H9 (cell line): ENCODE data around the gene CD81. TPM values are rescaled to one million over a fixed set of nuclear protein-coding genes. Genes with fewer than 3 reads are reported as not detected.
A peak's percentile ranks its signal among the peaks of the same experiment; 100 is the strongest.

Source experiments
- DNase-seq: peaks from one replicate; pipeline ENCODE4 v3.0.0-alpha.2; 2017
- H2AFZ ChIP-seq: one replicate; pipeline ENCODE4 v1.6.1; 2013; ENCODE audit warnings: mild to moderate bottlenecking, low read length, control low read depth, moderate library complexity
- H2AK5ac ChIP-seq: 2 replicates; pipeline ENCODE4 v1.6.1; 2013; ENCODE audit warnings: low read length, control low read depth, mixed read lengths; ENCODE audit not compliant: insufficient read length
- H2BK120ac ChIP-seq: one replicate; pipeline ENCODE4 v1.6.1; 2013; ENCODE audit warnings: low read depth, mild to moderate bottlenecking, low read length, control low read depth, inconsistent platforms; ENCODE audit not compliant: poor library complexity, severe bottlenecking
- H2BK12ac ChIP-seq: 2 replicates; pipeline ENCODE4 v1.6.1; 2013; ENCODE audit warnings: low read length, control low read depth, mixed read lengths, low read depth; ENCODE audit not compliant: insufficient read length
- H2BK15ac ChIP-seq: 2 replicates; pipeline ENCODE4 v1.6.1; 2013; ENCODE audit warnings: low read depth, low read length, control low read depth
- H2BK20ac ChIP-seq: one replicate; pipeline ENCODE4 v1.6.1; 2013; ENCODE audit warnings: low read depth, mild to moderate bottlenecking, low read length, control low read depth, inconsistent platforms; ENCODE audit not compliant: poor library complexity, severe bottlenecking
- H2BK5ac ChIP-seq: 2 replicates; pipeline ENCODE4 v1.6.1; 2013; ENCODE audit warnings: low read length, control low read depth, mixed read lengths; ENCODE audit not compliant: insufficient read length
- H3K14ac ChIP-seq: 2 replicates; pipeline ENCODE4 v1.6.1; 2013; ENCODE audit warnings: low read length, control low read depth; ENCODE audit not compliant: insufficient read depth
- H3K18ac ChIP-seq: 2 replicates; pipeline ENCODE4 v1.6.1; 2013; ENCODE audit warnings: low read depth, mild to moderate bottlenecking, mixed read lengths, low read length, control low read depth; ENCODE audit not compliant: insufficient read length
- H3K23ac ChIP-seq: 2 replicates; pipeline ENCODE4 v1.6.1; 2013; ENCODE audit warnings: low read length, control low read depth, mixed read lengths, low read depth; ENCODE audit not compliant: insufficient read length
- H3K23me2 ChIP-seq: 2 replicates; pipeline ENCODE4 v1.6.1; 2013; ENCODE audit warnings: low read depth, mild to moderate bottlenecking, mixed read lengths, low read length, control low read depth; ENCODE audit not compliant: insufficient read length, poor library complexity, severe bottlenecking
- H3K27ac ChIP-seq: 2 replicates; pipeline ENCODE4 v1.5.1; 2013; ENCODE audit warnings: low read length, control low read depth, mixed read lengths, low read depth; ENCODE audit not compliant: insufficient read length
- H3K27me3 ChIP-seq: 2 replicates; pipeline ENCODE4 v1.6.1; 2013; ENCODE audit warnings: low read length, control low read depth, inconsistent platforms; ENCODE audit not compliant: insufficient read depth
- H3K4ac ChIP-seq: 2 replicates; pipeline ENCODE4 v1.6.1; 2013; ENCODE audit warnings: low read depth, mild to moderate bottlenecking, control low read depth, inconsistent platforms, low read length, moderate library complexity
- H3K4me1 ChIP-seq: 2 replicates; pipeline ENCODE4 v1.6.1; 2013; ENCODE audit warnings: low read length, control low read depth, inconsistent platforms; ENCODE audit not compliant: insufficient read depth
- H3K4me2 ChIP-seq: 2 replicates; pipeline ENCODE4 v1.6.1; 2013; ENCODE audit warnings: low read length, control low read depth, mixed read lengths; ENCODE audit not compliant: insufficient read length, insufficient read depth
- H3K56ac ChIP-seq: 2 replicates; pipeline ENCODE4 v1.6.1; 2013; ENCODE audit warnings: low read depth, mild to moderate bottlenecking, mixed read lengths, low read length, control low read depth; ENCODE audit not compliant: insufficient read length
- H3K79me1 ChIP-seq: 2 replicates; pipeline ENCODE4 v1.6.1; 2013; ENCODE audit warnings: low read depth, mild to moderate bottlenecking, moderate library complexity, low read length, control low read depth, inconsistent platforms; ENCODE audit not compliant: insufficient read depth, poor library complexity, severe bottlenecking
- H3K79me2 ChIP-seq: 2 replicates; pipeline ENCODE4 v1.6.1; 2013; ENCODE audit warnings: low read length, control low read depth, inconsistent platforms; ENCODE audit not compliant: insufficient read depth
- H3K9ac ChIP-seq: 2 replicates; pipeline ENCODE4 v1.6.1; 2013; ENCODE audit warnings: low read length, control low read depth, mixed read lengths; ENCODE audit not compliant: insufficient read length; ENCODE audit errors: extremely low read depth
- H3K9me3 ChIP-seq: one replicate; pipeline ENCODE4 v1.6.1; 2013; ENCODE audit warnings: low read depth, low read length, inconsistent platforms; ENCODE audit not compliant: control insufficient read depth
- H3T11ph ChIP-seq: one replicate; pipeline ENCODE4 v1.6.1; 2013; ENCODE audit warnings: mild to moderate bottlenecking, low read length, control low read depth, inconsistent platforms
- H4K20me1 ChIP-seq: one replicate; pipeline ENCODE4 v1.6.1; 2013; ENCODE audit not compliant: control insufficient read depth, insufficient read length, insufficient read depth
- H4K5ac ChIP-seq: 2 replicates; pipeline ENCODE4 v1.6.1; 2013; ENCODE audit warnings: low read depth, mild to moderate bottlenecking, mixed read lengths, low read length, control low read depth; ENCODE audit not compliant: insufficient read length
- H4K8ac ChIP-seq: replicated peaks from 2 replicates; pipeline ENCODE4 v1.6.1; 2013; ENCODE audit warnings: low read length, control low read depth, mixed read lengths, low read depth; ENCODE audit not compliant: insufficient read length
- H4K91ac ChIP-seq: 2 replicates; pipeline ENCODE4 v1.6.1; 2013; ENCODE audit warnings: low read depth, mild to moderate bottlenecking, moderate library complexity, mixed read lengths, low read length, control low read depth; ENCODE audit not compliant: insufficient read length
- H3K27ac Mint-ChIP-seq, 3 experiments: 2 replicates in 2 of 3; 3 replicates in 1 of 3; pipeline ENCODE4 v1.8.0; 2020 to 2021; ENCODE audit warnings: mixed read lengths in 3 of 3, mild to moderate bottlenecking in 1 of 3, moderate library complexity in 1 of 3
- H3K27me3 Mint-ChIP-seq: 2 replicates; pipeline ENCODE4 v1.8.0; 2021; ENCODE audit warnings: low read depth, mild to moderate bottlenecking, moderate library complexity, mixed read lengths
- H3K36me3 Mint-ChIP-seq, 3 experiments: 2 replicates in 2 of 3; 3 replicates in 1 of 3; pipeline ENCODE4 v1.8.0; 2020 to 2021; ENCODE audit warnings: low read depth in 3 of 3, mixed read lengths in 3 of 3; ENCODE audit not compliant: insufficient read depth in 1 of 3
- H3K4me1 Mint-ChIP-seq, 2 experiments: 2 replicates each; pipeline ENCODE4 v1.8.0; 2020; ENCODE audit warnings: mixed read lengths in 2 of 2
- H3K4me3 Mint-ChIP-seq, 2 experiments: 2 replicates in 1 of 2; 3 replicates in 1 of 2; pipeline ENCODE4 v1.8.0; 2020 to 2021; ENCODE audit warnings: mild to moderate bottlenecking in 2 of 2, mixed read lengths in 2 of 2, moderate library complexity in 1 of 2
- H3K9me3 Mint-ChIP-seq, 2 experiments: 2 replicates in 1 of 2; 3 replicates in 1 of 2; pipeline ENCODE4 v1.8.0; 2020; ENCODE audit warnings: mild to moderate bottlenecking in 2 of 2, mixed read lengths in 2 of 2, moderate library complexity in 1 of 2
- WGBS: extraction: QIAGEN DNeasy Blood & Tissue Kit; methylation state at CpG from one replicate; pipeline ENCODE4 v1.1.7; 2013; ENCODE audit warnings: missing lambda C conversion rate, low lambda C conversion rate, mixed read lengths; ENCODE audit not compliant: insufficient read length; ENCODE audit errors: extremely low coverage; 5-methylcytosine and 5-hydroxymethylcytosine counted together
- total RNA-seq: library from RNA; stranded (reverse); gene quantifications from 2 replicates; pipeline ENCODE4 v1.2.1, GENCODE V29; 2021
- TF ChIP-seq, protein P1 (sequence below): fragments of 200-600 bp; sonication (generic); conservative IDR thresholded peaks from 3 replicates; pipeline ENCODE4 v1.8.0; 2021; ENCODE audit warnings: antibody characterized with exemption, mild to moderate bottlenecking

Gene CD81
- total RNA-seq, 1 experiment from 2014 or later: 246 TPM

DNA sequence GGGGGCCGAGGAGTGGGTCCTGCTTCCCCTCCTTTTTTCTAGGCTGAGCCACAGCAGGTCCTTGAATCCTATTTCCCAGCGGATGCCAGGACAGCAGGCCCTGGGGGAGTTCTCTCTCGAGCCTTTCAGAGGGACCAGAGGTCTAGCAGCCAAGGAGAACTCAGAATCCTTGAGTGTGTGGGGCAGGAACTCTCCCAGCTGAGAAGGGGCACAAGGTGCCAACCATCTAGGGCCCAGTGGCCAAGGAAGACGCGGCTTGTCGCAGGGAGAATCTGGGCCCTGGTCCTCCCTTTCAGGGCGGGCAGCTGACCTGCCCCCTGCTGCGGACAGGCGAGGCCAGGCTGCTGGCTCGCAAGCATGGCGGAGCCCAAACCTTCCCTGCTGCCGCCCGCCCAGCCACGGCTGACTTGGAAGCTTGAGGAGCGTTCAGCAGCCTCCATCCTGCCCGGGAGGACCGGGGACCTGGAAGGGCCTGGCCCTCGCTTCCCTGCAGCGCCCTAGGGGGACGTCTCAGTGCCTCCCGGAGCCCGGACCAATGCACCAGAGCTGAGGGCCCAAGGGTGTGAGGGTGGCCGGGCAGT lies 22.5 kb downstream of the CD81 start:
- Mint-ChIP-seq H3K9me3 (no peaks in the 10 kb centered on the region), H3K36me3 (peaks cover 4 to 39% (median 25%) of the 10 kb centered on the region in 3 experiments; a peak in 6 of 7 replicates), H3K4me1 (peaks cover 3 to 8% of the 10 kb centered on the region in 2 experiments), H3K27me3 (no peaks in the 10 kb centered on the region), H3K27ac (peak overlapping the region; percentile 79 to 91 (median 84); a peak in 4 of 7 replicates), H3K4me3 (peak overlapping the region; percentile 81 to 88)
- peak overlapping the region; percentile 38 for H3K18ac ChIP-seq
- no peaks in the 10 kb centered on the region for H3K4me1 ChIP-seq
- H3K9me3 ChIP-seq: no peaks in the 10 kb centered on the region
- H3K4me2 ChIP-seq: peak overlapping the region; percentile 73
- no peak overlapping the region for H4K91ac ChIP-seq
- H3K27me3 ChIP-seq: no peaks in the 10 kb centered on the region
- H4K20me1 ChIP-seq: no peaks in the 10 kb centered on the region
- H2BK12ac ChIP-seq: no peak overlapping the region
- H3K4ac ChIP-seq: 0 out of 2 replicates have a peak overlapping the region, but pooled peaks have one; percentile 52
- no peak overlapping the region for H2AFZ ChIP-seq
- H3K23ac ChIP-seq: no peak overlapping the region
- no peak overlapping the region for H4K8ac ChIP-seq
- H3K79me2 ChIP-seq: no peaks in the 10 kb centered on the region
- H2BK15ac ChIP-seq: no peak overlapping the region
- no peak overlapping the region for H3K27ac ChIP-seq
- TF ChIP-seq, protein P1, sequence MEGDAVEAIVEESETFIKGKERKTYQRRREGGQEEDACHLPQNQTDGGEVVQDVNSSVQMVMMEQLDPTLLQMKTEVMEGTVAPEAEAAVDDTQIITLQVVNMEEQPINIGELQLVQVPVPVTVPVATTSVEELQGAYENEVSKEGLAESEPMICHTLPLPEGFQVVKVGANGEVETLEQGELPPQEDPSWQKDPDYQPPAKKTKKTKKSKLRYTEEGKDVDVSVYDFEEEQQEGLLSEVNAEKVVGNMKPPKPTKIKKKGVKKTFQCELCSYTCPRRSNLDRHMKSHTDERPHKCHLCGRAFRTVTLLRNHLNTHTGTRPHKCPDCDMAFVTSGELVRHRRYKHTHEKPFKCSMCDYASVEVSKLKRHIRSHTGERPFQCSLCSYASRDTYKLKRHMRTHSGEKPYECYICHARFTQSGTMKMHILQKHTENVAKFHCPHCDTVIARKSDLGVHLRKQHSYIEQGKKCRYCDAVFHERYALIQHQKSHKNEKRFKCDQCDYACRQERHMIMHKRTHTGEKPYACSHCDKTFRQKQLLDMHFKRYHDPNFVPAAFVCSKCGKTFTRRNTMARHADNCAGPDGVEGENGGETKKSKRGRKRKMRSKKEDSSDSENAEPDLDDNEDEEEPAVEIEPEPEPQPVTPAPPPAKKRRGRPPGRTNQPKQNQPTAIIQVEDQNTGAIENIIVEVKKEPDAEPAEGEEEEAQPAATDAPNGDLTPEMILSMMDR: no peak
- no peak overlapping the region for H3T11ph ChIP-seq
- H3K9ac ChIP-seq: peak overlapping the region; percentile 61
- peak; percentile 70 for DNase-seq
- H3K23me2 ChIP-seq: peaks cover 13% of the 10 kb centered on the region
- WGBS: no CpG with 5 or more reads among the region's 23 CpGs
- H3K14ac ChIP-seq: peak overlapping the region; percentile 79
- H2BK5ac ChIP-seq: no peak overlapping the region
- H3K56ac ChIP-seq: no peak overlapping the region
- H2BK120ac ChIP-seq: no peak overlapping the region
- no peak overlapping the region for H2AK5ac ChIP-seq
- no peak overlapping the region for H4K5ac ChIP-seq
- H3K79me1 ChIP-seq: no peaks in the 10 kb centered on the region
- no peak overlapping the region for H2BK20ac ChIP-seq
